KOPT-K1 (cell line): Measurements from ENCODE around the gene CTNNA3.

Source experiments
- H3K27ac ChIP-seq: fragments of 200-600 bp; sonication (generic); 2 replicates; pipeline ENCODE4 v1.5.1; 2016; ENCODE audit warnings: antibody characterized with exemption, mild to moderate bottlenecking, low read depth, low read length; ENCODE audit not compliant: poor library complexity, severe bottlenecking
- H3K36me3 ChIP-seq: fragments of 200-600 bp; sonication (generic); 2 replicates; pipeline ENCODE4 v1.5.1; 2017; ENCODE audit warnings: antibody characterized with exemption, mild to moderate bottlenecking, low read length, moderate library complexity; ENCODE audit not compliant: insufficient read depth
- H3K9me3 ChIP-seq: fragments of 200-600 bp; sonication (generic); 2 replicates; pipeline ENCODE4 v1.5.1; 2017; ENCODE audit warnings: antibody characterized with exemption, low read length, mild to moderate bottlenecking; ENCODE audit not compliant: insufficient read depth, poor library complexity, severe bottlenecking

The CTNNA3 gene

GRCh38 chr10:67088036-67088435 is 608.0 kb downstream of the CTNNA3 start:
- Histone ChIP-seq H3K27ac (no peak overlapping the region), H3K9me3 (no peaks in the 10 kb centered on the region), H3K36me3 (no peaks in the 10 kb centered on the region)

- Histone ChIP-seq H3K36me3 (no peaks in the 10 kb centered on the region), H3K9me3 (no peaks in the 10 kb centered on the region), H3K27ac (no peak overlapping the region)
These were observed 608.9 kb downstream of the CTNNA3 start for GRCh38 chr10:67087135-67087425.

- no peaks in the 10 kb centered on the region for H3K36me3 ChIP-seq
- H3K27ac ChIP-seq, result no peak overlapping the region
- H3K9me3 ChIP-seq, result no peaks in the 10 kb centered on the region
These were observed 609.5 kb downstream of the CTNNA3 start for GRCh38 chr10:67086327-67087134.

GRCh38 chr10:67079126-67079525 is 616.9 kb downstream of the CTNNA3 start:
- H3K36me3 ChIP-seq, result no peaks in the 10 kb centered on the region
- H3K9me3 ChIP-seq, result no peaks in the 10 kb centered on the region
- H3K27ac ChIP-seq, result no peak overlapping the region

- Histone ChIP-seq H3K36me3 (no peaks in the 10 kb centered on the region), H3K9me3 (no peaks in the 10 kb centered on the region), H3K27ac (no peak overlapping the region)
These were observed 618.6 kb downstream of the CTNNA3 start for GRCh38 chr10:67077376-67077775.

GRCh38 chr10:67076144-67076543 is 619.9 kb downstream of the CTNNA3 start:
- Histone ChIP-seq H3K27ac (no peak overlapping the region), H3K9me3 (no peaks in the 10 kb centered on the region), H3K36me3 (no peaks in the 10 kb centered on the region)

GRCh38 chr10:67075491-67075971 is 620.5 kb downstream of the CTNNA3 start:
- Histone ChIP-seq H3K9me3 (no peaks in the 10 kb centered on the region), H3K27ac (no peak overlapping the region), H3K36me3 (no peaks in the 10 kb centered on the region)

GRCh38 chr10:67072654-67073053 is 623.3 kb downstream of the CTNNA3 start:
- H3K36me3 ChIP-seq, result no peaks in the 10 kb centered on the region
- no peaks in the 10 kb centered on the region for H3K9me3 ChIP-seq
- no peak overlapping the region for H3K27ac ChIP-seq

GRCh38 chr10:67050415-67050814 is 645.6 kb downstream of the CTNNA3 start:
- no peaks in the 10 kb centered on the region for H3K36me3 ChIP-seq
- H3K27ac ChIP-seq, result no peak overlapping the region
- H3K9me3 ChIP-seq, result no peaks in the 10 kb centered on the region

GRCh38 chr10:67049988-67050387 is 646.0 kb downstream of the CTNNA3 start:
- Histone ChIP-seq H3K36me3 (no peaks in the 10 kb centered on the region), H3K27ac (no peak overlapping the region), H3K9me3 (no peaks in the 10 kb centered on the region)

GRCh38 chr10:67046507-67046906 is 649.5 kb downstream of the CTNNA3 start:
- H3K9me3 ChIP-seq, result no peaks in the 10 kb centered on the region
- H3K36me3 ChIP-seq, result no peaks in the 10 kb centered on the region
- H3K27ac ChIP-seq, result no peak overlapping the region

- H3K9me3 ChIP-seq, result no peaks in the 10 kb centered on the region
- H3K36me3 ChIP-seq, result no peaks in the 10 kb centered on the region
- no peak overlapping the region for H3K27ac ChIP-seq
These were observed 650.6 kb downstream of the CTNNA3 start for GRCh38 chr10:67045404-67045803.

GRCh38 chr10:67043041-67043440 is 653.0 kb downstream of the CTNNA3 start:
- H3K9me3 ChIP-seq, result no peaks in the 10 kb centered on the region
- H3K36me3 ChIP-seq, result no peaks in the 10 kb centered on the region
- no peak overlapping the region for H3K27ac ChIP-seq

- H3K36me3 ChIP-seq, result no peaks in the 10 kb centered on the region
- no peaks in the 10 kb centered on the region for H3K9me3 ChIP-seq
- H3K27ac ChIP-seq, result no peak overlapping the region
These were observed 659.2 kb downstream of the CTNNA3 start for GRCh38 chr10:67036808-67037207.

GRCh38 chr10:67033878-67034277 is 662.1 kb downstream of the CTNNA3 start:
- no peaks in the 10 kb centered on the region for H3K36me3 ChIP-seq
- H3K27ac ChIP-seq, result no peak overlapping the region
- H3K9me3 ChIP-seq, result no peaks in the 10 kb centered on the region

- Histone ChIP-seq H3K36me3 (no peaks in the 10 kb centered on the region), H3K9me3 (no peaks in the 10 kb centered on the region), H3K27ac (no peak overlapping the region)
These were observed 673.9 kb downstream of the CTNNA3 start for GRCh38 chr10:67022099-67022498.
